Measurements from ENCODE around the gene COL8A2.

COL8A2 gene

GRCh38 chr1:36133484-36133883 lies 8.5 kb upstream of the COL8A2 start:
- Histone ChIP-seq H3K27me3 (replicated peaks; ENCODE audit: control insufficient read depth, insufficient read depth, low read length) (no peaks in the 10 kb centered on the region), H3K4me3 (replicated peaks; ENCODE audit: low read depth, low read length) (no peak overlapping the region), H3K36me3 (ENCODE audit: control insufficient read depth, insufficient read depth, low read length) (peaks cover 14% of the 10 kb centered on the region)
- DNase-seq (ENCODE audit: extremely low read depth, insufficient read length), result no peak
- no peak for TF ChIP-seq CTCF (IDR thresholded peaks at IDR 0.05; ENCODE audit: insufficient read depth, low read length, poor library complexity, severe bottlenecking)

GRCh38 chr1:36132029-36132428 lies 7.0 kb upstream of the COL8A2 start:
- Histone ChIP-seq H3K27me3 (replicated peaks; ENCODE audit: control insufficient read depth, insufficient read depth, low read length) (no peaks in the 10 kb centered on the region), H3K36me3 (ENCODE audit: control insufficient read depth, insufficient read depth, low read length) (peaks cover 6% of the 10 kb centered on the region), H3K4me3 (replicated peaks; ENCODE audit: low read depth, low read length) (no peak overlapping the region)
- DNase-seq (ENCODE audit: extremely low read depth, insufficient read length), result no peak
- TF ChIP-seq CTCF (IDR thresholded peaks at IDR 0.05; ENCODE audit: insufficient read depth, low read length, poor library complexity, severe bottlenecking), result no peak

- Histone ChIP-seq H3K4me3 (replicated peaks; ENCODE audit: low read depth, low read length) (no peak overlapping the region), H3K36me3 (ENCODE audit: control insufficient read depth, insufficient read depth, low read length) (no peaks in the 10 kb centered on the region), H3K27me3 (replicated peaks; ENCODE audit: control insufficient read depth, insufficient read depth, low read length) (no peaks in the 10 kb centered on the region)
- TF ChIP-seq CTCF (IDR thresholded peaks at IDR 0.05; ENCODE audit: insufficient read depth, low read length, poor library complexity, severe bottlenecking), result no peak
- DNase-seq (ENCODE audit: extremely low read depth, insufficient read length), result no peak
Observed at GRCh38 chr1:36128905-36129206, 3.8 kb upstream of the COL8A2 start.

DNA sequence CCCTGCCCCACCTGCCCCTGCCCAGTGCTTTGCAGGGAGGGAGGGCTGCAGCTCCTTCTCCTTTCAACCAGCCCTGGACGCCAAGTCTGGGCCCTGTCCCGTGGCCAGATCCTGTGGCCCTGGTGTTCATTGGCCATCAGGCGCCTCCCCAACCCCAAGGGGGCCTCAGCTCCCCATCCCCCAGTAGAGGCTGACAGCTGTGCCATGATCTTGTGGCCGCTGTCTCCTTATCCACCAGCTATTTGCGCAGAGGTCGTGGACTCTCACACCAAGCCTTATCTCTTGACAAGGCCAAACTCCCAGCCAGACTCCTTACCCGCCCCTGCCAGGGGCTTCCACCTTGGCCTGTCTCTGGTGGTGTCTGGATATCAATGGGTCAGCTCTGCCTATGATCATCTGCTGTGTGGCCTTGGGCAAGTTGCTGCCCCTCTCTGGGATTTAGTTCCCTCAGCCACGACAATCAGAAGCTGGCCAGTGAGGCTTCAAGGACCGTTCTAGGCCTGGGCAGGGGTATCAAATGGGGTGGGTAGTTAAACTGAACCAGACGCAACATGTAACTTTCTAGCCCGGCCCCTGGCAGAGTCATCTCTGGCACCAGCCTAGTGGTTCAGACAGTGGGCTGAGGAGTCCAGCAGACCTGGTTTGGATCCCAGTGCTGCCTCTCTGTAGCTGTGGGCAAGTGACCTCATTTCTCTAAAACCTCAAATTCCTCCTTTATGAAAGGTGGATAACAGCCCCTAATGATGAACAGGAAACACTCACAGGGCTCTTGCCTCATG lies 3.3 kb upstream of the COL8A2 start:
- TF ChIP-seq CTCF (IDR thresholded peaks at IDR 0.05; ENCODE audit: insufficient read depth, low read length, poor library complexity, severe bottlenecking), result no peak
- Histone ChIP-seq H3K4me3 (replicated peaks; ENCODE audit: low read depth, low read length) (no peak overlapping the region), H3K36me3 (ENCODE audit: control insufficient read depth, insufficient read depth, low read length) (no peaks in the 10 kb centered on the region), H3K27me3 (replicated peaks; ENCODE audit: control insufficient read depth, insufficient read depth, low read length) (no peaks in the 10 kb centered on the region)
- no peak for DNase-seq (ENCODE audit: extremely low read depth, insufficient read length)

GRCh38 chr1:36126797-36127500 lies 1.9 kb upstream of the COL8A2 start:
- Histone ChIP-seq H3K36me3 (ENCODE audit: control insufficient read depth, insufficient read depth, low read length) (no peaks in the 10 kb centered on the region), H3K4me3 (replicated peaks; ENCODE audit: low read depth, low read length) (no peak overlapping the region), H3K27me3 (replicated peaks; ENCODE audit: control insufficient read depth, insufficient read depth, low read length) (no peaks in the 10 kb centered on the region)
- DNase-seq (ENCODE audit: extremely low read depth, insufficient read length), result no peak
- no peak for TF ChIP-seq CTCF (IDR thresholded peaks at IDR 0.05; ENCODE audit: insufficient read depth, low read length, poor library complexity, severe bottlenecking)

All from GM06990 (cell line).